ENCODE measurements around the gene DGKG. TPM values are rescaled to one million over a fixed set of nuclear protein-coding genes. Genes with fewer than 3 reads are reported as not detected.

DGKG gene
- total and polyA plus RNA-seq, 2 donors (not counting 1 experiment from before 2014, with no cell fraction given): 0.67 to 10.9 TPM

DNA sequence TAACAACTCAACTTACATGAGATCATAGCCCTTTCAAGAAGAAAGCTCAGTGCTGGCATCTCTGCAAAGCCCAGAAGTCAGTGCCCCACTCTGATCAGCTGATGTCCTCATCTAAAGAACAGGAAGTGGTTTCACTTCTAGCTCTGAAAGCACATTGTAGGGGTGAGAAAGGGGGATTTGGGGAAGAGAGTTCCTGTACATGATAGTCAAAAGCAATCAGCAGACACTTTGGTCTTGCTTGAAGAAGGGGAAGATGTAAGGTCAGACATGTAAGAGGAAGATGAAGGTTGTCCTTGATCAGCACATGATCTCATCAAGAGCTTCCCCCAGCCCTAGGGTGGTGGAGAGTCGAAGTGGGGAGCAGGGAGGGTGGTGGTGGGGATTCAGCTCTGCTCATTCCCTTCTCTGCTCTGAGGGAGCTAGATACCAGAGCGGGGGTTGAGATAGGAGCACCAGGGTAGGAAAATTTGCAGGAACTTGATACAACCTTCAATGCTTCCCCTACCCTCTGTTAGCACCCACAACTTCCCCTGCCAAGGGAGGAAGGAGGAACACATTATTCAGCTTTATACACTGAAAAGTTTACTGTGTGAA, 176.7 kb downstream of the DGKG start:
- CTCF ChIA-PET: interaction anchor here (1.1 to 1.2 kb wide), 3 partner anchors 32 to 355 kb away, joined by 3 to 6 read pairs (median 6); no protein-coding TSS in a partner anchor
- Histone ChIP-seq H3K9me3 (ENCODE audit: control extremely low read depth in 1 of 3, control insufficient read depth in 2 of 3, insufficient read depth in 1 of 3, low read length in 2 of 3) (no peaks in the 10 kb centered on the region), H3K9ac (ENCODE audit: low read length) (no peak overlapping the region), H3K4me2 (replicated peaks; ENCODE audit: low read depth, low read length, poor library complexity, severe bottlenecking) (peak overlapping the region; percentile 52), H3K4me1 (ENCODE audit: control insufficient read depth in 2 of 2, insufficient read depth in 2 of 2, low read length in 2 of 2) (peaks cover 16 to 20% of the 10 kb centered on the region in 2 donors), H3K27ac (ENCODE audit: low read length in 2 of 2) (peak overlapping the region in 1 of 2 donors; percentile 19), H4K20me1 (ENCODE audit: control insufficient read depth, insufficient read depth, low read length, poor library complexity, severe bottlenecking) (no peaks in the 10 kb centered on the region), H3K79me2 (ENCODE audit: control insufficient read depth, insufficient read depth, low read length) (no peaks in the 10 kb centered on the region), H3K27me3 (replicated peaks in 1 of 4; ENCODE audit: control extremely low read depth in 1 of 4, control insufficient read depth in 3 of 4, insufficient read depth in 4 of 4, low read length in 3 of 4) (no peaks in the 10 kb centered on the region), H3K36me3 (replicated peaks in 1 of 2; ENCODE audit: control extremely low read depth in 1 of 2, control insufficient read depth in 1 of 2, extremely low read depth in 1 of 2, insufficient read depth in 2 of 2, low read length in 1 of 2) (no peaks in the 10 kb centered on the region), H3K4me3 (ENCODE audit: control extremely low read depth in 1 of 5, extremely low read depth in 1 of 5, insufficient read depth in 1 of 5, low read depth in 2 of 5, low read length in 4 of 5) (no peak overlapping the region), H2AFZ (ENCODE audit: insufficient read depth, low read depth, low read length, poor library complexity, severe bottlenecking) (peak overlapping the region; percentile 23)
- WGBS (ENCODE audit: insufficient coverage): no CpG with 5 or more reads among the region's 2 CpGs
- no peaks in the 10 kb centered on the region for H3K9me3 Mint-ChIP-seq (ENCODE audit: insufficient read depth)
- intact Hi-C loops (cut with micrococcal nuclease): no loop called here
- H3K4me3 Mint-ChIP-seq: peak overlapping the region; percentile 40
- H3K27me3 Mint-ChIP-seq: no peaks in the 10 kb centered on the region
- peaks cover 16% of the 10 kb centered on the region for H3K4me1 Mint-ChIP-seq
- POLR2A ChIA-PET: no interaction called here
- DNase-seq (peak; percentile 69), ATAC-seq (ENCODE audit: low read depth) (peak; percentile 73)
- H3K27ac Mint-ChIP-seq: peak overlapping the region; percentile 24
- no peak for TF ChIP-seq EZH2 (IDR thresholded peaks at IDR 0.05; ENCODE audit: borderline replicate concordance, insufficient read depth, low read depth, low read length, poor library complexity, severe bottlenecking)
- TF ChIP-seq, protein P1, sequence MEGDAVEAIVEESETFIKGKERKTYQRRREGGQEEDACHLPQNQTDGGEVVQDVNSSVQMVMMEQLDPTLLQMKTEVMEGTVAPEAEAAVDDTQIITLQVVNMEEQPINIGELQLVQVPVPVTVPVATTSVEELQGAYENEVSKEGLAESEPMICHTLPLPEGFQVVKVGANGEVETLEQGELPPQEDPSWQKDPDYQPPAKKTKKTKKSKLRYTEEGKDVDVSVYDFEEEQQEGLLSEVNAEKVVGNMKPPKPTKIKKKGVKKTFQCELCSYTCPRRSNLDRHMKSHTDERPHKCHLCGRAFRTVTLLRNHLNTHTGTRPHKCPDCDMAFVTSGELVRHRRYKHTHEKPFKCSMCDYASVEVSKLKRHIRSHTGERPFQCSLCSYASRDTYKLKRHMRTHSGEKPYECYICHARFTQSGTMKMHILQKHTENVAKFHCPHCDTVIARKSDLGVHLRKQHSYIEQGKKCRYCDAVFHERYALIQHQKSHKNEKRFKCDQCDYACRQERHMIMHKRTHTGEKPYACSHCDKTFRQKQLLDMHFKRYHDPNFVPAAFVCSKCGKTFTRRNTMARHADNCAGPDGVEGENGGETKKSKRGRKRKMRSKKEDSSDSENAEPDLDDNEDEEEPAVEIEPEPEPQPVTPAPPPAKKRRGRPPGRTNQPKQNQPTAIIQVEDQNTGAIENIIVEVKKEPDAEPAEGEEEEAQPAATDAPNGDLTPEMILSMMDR (IDR thresholded peaks at IDR 0.05): no peak

GRCh38 chr3:186184021-186184420, 178.0 kb downstream of the DGKG start:
- H4K20me1 ChIP-seq (ENCODE audit: control insufficient read depth, insufficient read depth, low read length, poor library complexity, severe bottlenecking): no peaks in the 10 kb centered on the region
- Mint-ChIP-seq H3K27ac (no peak overlapping the region), H3K4me1 (peaks cover 16% of the 10 kb centered on the region), H3K4me3 (no peak overlapping the region), H3K27me3 (no peaks in the 10 kb centered on the region), H3K9me3 (ENCODE audit: insufficient read depth) (no peaks in the 10 kb centered on the region)
- TF ChIP-seq, protein P1 (IDR thresholded peaks at IDR 0.05): no peak
- TF ChIP-seq EZH2 (IDR thresholded peaks at IDR 0.05; ENCODE audit: borderline replicate concordance, insufficient read depth, low read depth, low read length, poor library complexity, severe bottlenecking): no peak
- no peak for ATAC-seq (ENCODE audit: low read depth)
- no peak overlapping the region for H3K4me3 ChIP-seq (ENCODE audit: control extremely low read depth in 1 of 5, extremely low read depth in 1 of 5, insufficient read depth in 1 of 5, low read depth in 2 of 5, low read length in 4 of 5)
- no peaks in the 10 kb centered on the region for H3K27me3 ChIP-seq (replicated peaks in 1 of 4; ENCODE audit: control extremely low read depth in 1 of 4, control insufficient read depth in 3 of 4, insufficient read depth in 4 of 4, low read length in 3 of 4)
- no peak overlapping the region for H3K27ac ChIP-seq (ENCODE audit: low read length in 2 of 2)
- no peak overlapping the region for H2AFZ ChIP-seq (ENCODE audit: insufficient read depth, low read depth, low read length, poor library complexity, severe bottlenecking)
- H3K4me2 ChIP-seq (replicated peaks; ENCODE audit: low read depth, low read length, poor library complexity, severe bottlenecking): no peak overlapping the region
- H3K9me3 ChIP-seq (ENCODE audit: control extremely low read depth in 1 of 3, control insufficient read depth in 2 of 3, insufficient read depth in 1 of 3, low read length in 2 of 3): no peaks in the 10 kb centered on the region
- CTCF ChIA-PET: interaction anchor here (0.6 kb wide), 1 partner anchor 1503 kb away, joined by 3 read pairs; no protein-coding TSS in a partner anchor
- no CpG with 5 or more reads among the region's 2 CpGs for WGBS (ENCODE audit: insufficient coverage)
- H3K79me2 ChIP-seq (ENCODE audit: control insufficient read depth, insufficient read depth, low read length): no peaks in the 10 kb centered on the region
- POLR2A ChIA-PET: interaction anchor here (0.7 kb wide), 1 partner anchor 75 kb away, joined by 4 read pairs; no protein-coding TSS in a partner anchor
- no peaks in the 10 kb centered on the region for H3K36me3 ChIP-seq (replicated peaks in 1 of 2; ENCODE audit: control extremely low read depth in 1 of 2, control insufficient read depth in 1 of 2, extremely low read depth in 1 of 2, insufficient read depth in 2 of 2, low read length in 1 of 2)
- H3K4me1 ChIP-seq (ENCODE audit: control insufficient read depth in 2 of 2, insufficient read depth in 2 of 2, low read length in 2 of 2): peaks cover 16 to 20% of the 10 kb centered on the region in 2 donors
- DNase-seq: no peak
- H3K9ac ChIP-seq (ENCODE audit: low read length): no peak overlapping the region
- intact Hi-C loops (cut with micrococcal nuclease): no loop called here

Measured in B cell (primary cell).